ENCODE measurements around the gene UGT8. TPM values are rescaled to one million over a fixed set of nuclear protein-coding genes. Genes with fewer than 3 reads are reported as not detected.

UGT8 gene
- total RNA-seq, 4 donors from 2014 or later = 0.11 to 0.16 (median 0.15) TPM; not detected in 1

DNA sequence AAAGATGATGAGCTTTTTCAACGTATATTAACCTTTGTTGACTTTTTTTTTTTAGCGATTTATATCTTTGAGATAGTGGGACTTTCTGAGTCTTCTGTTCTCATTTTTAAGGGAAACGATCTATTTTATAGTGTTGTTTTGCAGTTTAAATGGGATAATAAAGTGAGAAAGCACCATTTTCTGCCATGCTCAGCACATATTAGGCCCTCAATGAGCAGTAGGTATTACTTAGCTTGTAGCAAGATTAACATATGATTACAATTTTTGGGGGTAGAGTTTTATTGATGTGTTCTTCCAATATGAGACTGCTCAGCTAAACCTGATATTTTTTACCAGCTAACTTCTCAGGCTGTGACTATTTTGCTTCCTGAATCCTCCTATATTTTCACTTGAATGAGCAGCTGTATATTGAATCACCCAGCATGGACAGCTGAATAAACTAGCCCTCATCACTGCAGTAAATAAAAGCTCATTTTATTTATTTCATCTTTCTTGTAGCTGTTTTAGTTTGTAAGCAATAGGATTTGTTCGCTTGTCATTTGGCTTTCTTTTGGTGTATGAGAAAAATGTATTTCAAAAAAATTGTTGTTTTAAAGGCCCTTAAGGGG is 43.7 kb downstream of the UGT8 start:
- Histone ChIP-seq H3K4me3 (no peak overlapping the region), H3K9me3 (no peaks in the 10 kb centered on the region), H3K27me3 (no peaks in the 10 kb centered on the region), H3K27ac (no peak overlapping the region), H3K36me3 (no peaks in the 10 kb centered on the region), H3K4me1 (no peaks in the 10 kb centered on the region)
- ATAC-seq (no peak), DNase-seq (no peak)
- intact Hi-C loops (cut with DNase I; ENCODE audit: low total_unique reads) (no loop called here), in situ Hi-C loops (cut with MboI; ENCODE audit: low sequenced_read_pairs in 4 of 4) (no loop called here)
- TF ChIP-seq, protein P1, sequence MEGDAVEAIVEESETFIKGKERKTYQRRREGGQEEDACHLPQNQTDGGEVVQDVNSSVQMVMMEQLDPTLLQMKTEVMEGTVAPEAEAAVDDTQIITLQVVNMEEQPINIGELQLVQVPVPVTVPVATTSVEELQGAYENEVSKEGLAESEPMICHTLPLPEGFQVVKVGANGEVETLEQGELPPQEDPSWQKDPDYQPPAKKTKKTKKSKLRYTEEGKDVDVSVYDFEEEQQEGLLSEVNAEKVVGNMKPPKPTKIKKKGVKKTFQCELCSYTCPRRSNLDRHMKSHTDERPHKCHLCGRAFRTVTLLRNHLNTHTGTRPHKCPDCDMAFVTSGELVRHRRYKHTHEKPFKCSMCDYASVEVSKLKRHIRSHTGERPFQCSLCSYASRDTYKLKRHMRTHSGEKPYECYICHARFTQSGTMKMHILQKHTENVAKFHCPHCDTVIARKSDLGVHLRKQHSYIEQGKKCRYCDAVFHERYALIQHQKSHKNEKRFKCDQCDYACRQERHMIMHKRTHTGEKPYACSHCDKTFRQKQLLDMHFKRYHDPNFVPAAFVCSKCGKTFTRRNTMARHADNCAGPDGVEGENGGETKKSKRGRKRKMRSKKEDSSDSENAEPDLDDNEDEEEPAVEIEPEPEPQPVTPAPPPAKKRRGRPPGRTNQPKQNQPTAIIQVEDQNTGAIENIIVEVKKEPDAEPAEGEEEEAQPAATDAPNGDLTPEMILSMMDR (IDR thresholded peaks at IDR 0.05 in 4 of 5, conservative IDR thresholded peaks at IDR 0.05 in 1 of 5) = no peak
- TF ChIP-seq POLR2A (IDR thresholded peaks at IDR 0.05) = no peak

DNA sequence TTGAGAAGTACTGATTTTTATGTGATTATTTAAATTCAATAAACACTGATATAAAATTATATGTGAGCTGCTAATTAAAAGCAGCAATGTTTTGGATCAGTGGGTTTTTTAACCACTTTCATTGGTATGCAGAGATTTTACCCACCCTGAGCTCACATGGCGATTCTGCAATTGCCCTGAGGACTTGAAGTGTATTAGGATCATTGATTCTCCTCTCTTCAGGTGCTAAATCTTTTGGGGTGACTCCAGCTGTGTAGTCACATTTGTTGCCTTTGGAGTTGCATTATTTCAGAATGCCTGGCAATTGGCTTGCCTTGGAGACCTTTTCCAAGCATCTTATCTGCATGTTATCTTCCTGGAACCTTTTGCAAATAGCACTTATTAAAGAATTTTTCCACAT is 51.3 kb downstream of the UGT8 start:
- Histone ChIP-seq H3K4me1 (no peaks in the 10 kb centered on the region), H3K36me3 (no peaks in the 10 kb centered on the region), H3K4me3 (no peak overlapping the region), H3K27me3 (no peaks in the 10 kb centered on the region), H3K9me3 (no peaks in the 10 kb centered on the region), H3K27ac (no peak overlapping the region)
- TF ChIP-seq, protein P1 (IDR thresholded peaks at IDR 0.05 in 4 of 5, conservative IDR thresholded peaks at IDR 0.05 in 1 of 5) = no peak
- TF ChIP-seq POLR2A (IDR thresholded peaks at IDR 0.05) = no peak
- no peak for ATAC-seq
- no peak for DNase-seq
- in situ Hi-C loops (cut with MboI; ENCODE audit: low sequenced_read_pairs in 4 of 4) (no loop called here), intact Hi-C loops (cut with DNase I; ENCODE audit: low total_unique reads) (no loop called here)

DNA sequence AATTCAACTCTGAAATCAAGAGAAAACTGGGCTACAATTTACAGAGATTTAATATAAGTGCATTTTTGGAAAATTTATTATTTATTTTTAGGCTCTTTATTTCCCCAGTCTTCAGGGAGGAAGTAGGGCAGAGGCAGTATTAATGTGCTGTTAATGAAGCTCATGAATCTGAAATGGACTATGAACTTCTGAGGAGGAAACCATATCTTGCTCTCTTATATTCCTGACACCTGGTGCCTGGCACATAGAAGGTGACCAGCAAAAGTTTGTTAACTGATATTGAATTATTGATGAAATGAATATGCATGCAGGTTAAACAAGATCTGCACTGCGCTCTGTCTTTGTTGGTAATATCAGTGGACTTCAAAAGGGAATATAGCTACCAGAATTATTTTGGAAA is 55.1 kb downstream of the UGT8 start:
- intact Hi-C loops (cut with DNase I; ENCODE audit: low total_unique reads) (no loop called here), in situ Hi-C loops (cut with MboI; ENCODE audit: low sequenced_read_pairs in 4 of 4) (no loop called here)
- DNase-seq (no peak), ATAC-seq (no peak)
- Histone ChIP-seq H3K4me3 (no peak overlapping the region), H3K36me3 (no peaks in the 10 kb centered on the region), H3K27me3 (no peaks in the 10 kb centered on the region), H3K4me1 (no peaks in the 10 kb centered on the region), H3K9me3 (no peaks in the 10 kb centered on the region), H3K27ac (no peak overlapping the region)
- TF ChIP-seq, protein P1 (IDR thresholded peaks at IDR 0.05 in 4 of 5, conservative IDR thresholded peaks at IDR 0.05 in 1 of 5) = no peak
- TF ChIP-seq POLR2A (IDR thresholded peaks at IDR 0.05) = no peak

DNA sequence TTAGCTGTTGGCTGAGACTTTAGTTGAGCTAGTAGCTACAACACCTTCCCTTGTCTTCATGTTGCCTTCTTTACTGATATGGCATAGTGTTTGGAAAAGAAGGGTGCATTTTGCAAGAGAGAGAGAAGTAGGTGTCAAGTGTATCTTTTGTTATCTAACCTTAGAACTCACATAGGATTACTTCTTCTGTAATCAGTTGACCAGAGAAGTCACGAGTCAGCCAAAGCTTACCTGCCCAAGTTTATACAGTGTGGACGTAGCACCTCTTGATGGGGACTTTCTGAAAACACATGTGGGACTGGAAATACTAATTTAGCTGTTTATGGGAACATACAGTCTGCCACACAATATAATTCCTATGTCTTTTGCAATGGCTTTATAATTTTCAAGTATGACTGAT is 56.0 kb downstream of the UGT8 start:
- Histone ChIP-seq H3K36me3 (no peaks in the 10 kb centered on the region), H3K27ac (no peak overlapping the region), H3K4me3 (no peak overlapping the region), H3K27me3 (no peaks in the 10 kb centered on the region), H3K9me3 (no peaks in the 10 kb centered on the region), H3K4me1 (no peaks in the 10 kb centered on the region)
- intact Hi-C loops (cut with DNase I; ENCODE audit: low total_unique reads) = no loop called here
- in situ Hi-C loops (cut with MboI; ENCODE audit: low sequenced_read_pairs in 4 of 4) = no loop called here
- no peak for ATAC-seq
- DNase-seq = no peak
- no peak for TF ChIP-seq POLR2A (IDR thresholded peaks at IDR 0.05)
- TF ChIP-seq, protein P1 (IDR thresholded peaks at IDR 0.05 in 4 of 5, conservative IDR thresholded peaks at IDR 0.05 in 1 of 5) = no peak

DNA sequence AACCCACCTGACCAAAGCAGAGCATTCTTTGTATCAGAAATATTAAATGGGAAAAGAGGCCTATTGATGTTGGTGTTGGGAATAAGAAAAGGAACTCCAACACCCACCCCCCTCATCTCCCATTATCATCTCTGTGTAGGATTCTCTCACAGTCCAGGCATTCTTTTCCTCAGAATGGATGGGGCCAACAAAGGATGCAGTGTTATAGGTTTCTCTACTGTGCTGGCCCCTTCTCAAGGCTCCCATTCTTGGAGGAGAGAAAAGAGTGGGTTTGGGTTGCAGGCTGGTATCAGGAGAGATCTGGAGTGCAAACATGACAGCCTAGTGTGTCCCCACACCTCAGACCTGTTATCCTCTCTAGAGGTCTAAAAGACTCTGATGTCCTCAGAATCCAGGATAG is 59.6 kb downstream of the UGT8 start:
- intact Hi-C loops (cut with DNase I; ENCODE audit: low total_unique reads) (no loop called here), in situ Hi-C loops (cut with MboI; ENCODE audit: low sequenced_read_pairs in 4 of 4) (no loop called here)
- Histone ChIP-seq H3K9me3 (no peaks in the 10 kb centered on the region), H3K27ac (no peak overlapping the region), H3K4me3 (no peak overlapping the region), H3K4me1 (no peaks in the 10 kb centered on the region), H3K36me3 (no peaks in the 10 kb centered on the region), H3K27me3 (no peaks in the 10 kb centered on the region)
- ATAC-seq = no peak
- no peak for TF ChIP-seq POLR2A (IDR thresholded peaks at IDR 0.05)
- TF ChIP-seq, protein P1 (IDR thresholded peaks at IDR 0.05 in 4 of 5, conservative IDR thresholded peaks at IDR 0.05 in 1 of 5) = no peak
- no peak for DNase-seq
